ENCODE data around the gene DTX3. TPM values are rescaled to one million over a fixed set of nuclear protein-coding genes. Genes with fewer than 3 reads are reported as not detected.
"Not testable (repeated sequence)": the region's sequence is repeated elsewhere in the genome, so short reads cannot be mapped to it uniquely, and the experiment has no call there.

DTX3 gene
- total RNA-seq, 1 experiment from 2014 or later = 0.37 TPM

DNA sequence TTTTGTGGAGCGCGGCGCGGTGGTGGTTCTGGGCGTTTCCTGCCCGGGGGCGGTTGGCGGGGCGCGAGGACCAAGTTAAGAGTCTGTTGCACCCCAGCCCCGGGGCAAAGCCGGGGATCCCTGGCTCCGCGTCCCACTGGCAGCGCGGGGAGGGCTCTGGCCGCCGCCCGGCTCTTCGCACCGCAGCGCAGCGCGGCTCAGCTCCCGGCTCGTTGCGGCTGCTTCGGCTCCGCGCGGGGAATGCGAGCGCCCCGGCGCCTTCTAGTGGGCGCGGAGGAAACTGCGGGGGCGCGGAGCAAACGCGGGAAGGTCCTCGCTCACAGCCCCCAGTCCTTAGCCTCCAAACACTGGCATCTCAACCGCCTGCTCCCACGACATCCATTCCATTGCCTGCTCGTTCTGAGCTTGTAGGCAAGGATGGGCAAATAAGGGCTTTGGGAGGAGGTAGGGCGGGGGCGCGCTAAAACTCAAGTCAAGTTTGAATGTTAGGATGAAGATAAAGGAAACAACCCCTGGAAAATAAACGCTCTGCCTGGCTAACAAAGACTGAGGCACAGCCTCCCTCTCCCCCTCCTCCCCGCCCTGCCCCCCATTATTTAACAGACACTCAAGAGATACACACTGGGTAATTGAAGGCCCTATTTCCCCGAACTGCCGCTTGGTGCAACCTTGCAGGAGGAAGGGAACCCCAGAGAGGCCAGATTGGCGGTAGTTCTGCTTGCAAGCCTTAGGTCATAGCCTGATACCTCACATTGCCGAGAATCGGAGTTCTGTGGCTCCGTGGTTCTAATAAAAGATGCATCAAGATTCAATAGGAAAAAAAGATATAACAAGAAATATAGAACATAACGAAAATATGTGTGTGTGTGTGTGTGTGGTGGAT, 28.6 kb downstream of the DTX3 start, which contains the start of gene B4GALNT1:
TSS of gene B4GALNT1 (minus strand) at position 244 of the 883 bp plus-strand sequence. CDS start 1,069 bp downstream, outside the sequence.
- CTCF ChIA-PET = interaction anchor here (1.0 to 2.0 kb wide), 4 partner anchors 11 to 50 kb away, joined by 4 to 8 read pairs (median 6); no protein-coding TSS in a partner anchor
- TF ChIP-seq ZNF274 (IDR thresholded peaks at IDR 0.05; ENCODE audit: low read depth, low read length) (no peak), POLR2AphosphoS5 (IDR thresholded peaks at IDR 0.05; ENCODE audit: low read depth, low read length) (peak; percentile 70), CBX3 (IDR thresholded peaks at IDR 0.05; ENCODE audit: low read depth) (peak; percentile 70; the same call in 1 of the 2 replicates), SIN3A (IDR thresholded peaks at IDR 0.05; ENCODE audit: low read depth) (peak; percentile 55; the same call in 1 of the 2 replicates), CTCF (IDR thresholded peaks at IDR 0.05 in 2 of 3, conservative IDR thresholded peaks at IDR 0.05 in 1 of 3; ENCODE audit: borderline replicate concordance in 1 of 3, insufficient read depth in 1 of 3, low read depth in 2 of 3, low read length in 2 of 3) (peak; percentile 74 to 84 (median 77); a peak in 5 of 6 replicates), MAX (IDR thresholded peaks at IDR 0.05) (peak; percentile 85), RAD21 (IDR thresholded peaks at IDR 0.05; ENCODE audit: low read depth) (peak; percentile 49), EGR1 (IDR thresholded peaks at IDR 0.05; ENCODE audit: low read depth) (peak; percentile 86), EZH2 (IDR thresholded peaks at IDR 0.05) (no peak), YY1 (IDR thresholded peaks at IDR 0.05; ENCODE audit: extremely low read depth, insufficient replicate concordance, low read depth, low read length) (peak; percentile 5), CEBPB (IDR thresholded peaks at IDR 0.05; ENCODE audit: low read depth) (no peak)
- ATAC-seq (peak; percentile 87), DNase-seq (ENCODE audit: low read depth, low spot score) (peak; percentile 46)
- no TSS peak for BruUV-seq (replicated peaks)
- Histone ChIP-seq H3K4me3 (replicated peaks in 1 of 2; ENCODE audit: low read depth in 1 of 2, low read length in 2 of 2) (peak within 1 kb of the TSS; percentile 71 to 92), H3K4me2 (ENCODE audit: low read length) (peak within 1 kb of the TSS; percentile 92), H3K27ac (ENCODE audit: low read depth, low read length) (peak within 1 kb of the TSS; percentile 77), H4K20me1 (ENCODE audit: insufficient read depth) (no peaks in the 10 kb centered on the region), H3K4me1 (ENCODE audit: control insufficient read depth in 1 of 2, insufficient read depth in 2 of 2, low read length in 2 of 2) (peaks cover 12 to 21% of the 10 kb centered on the region in 2 experiments), H3K9me3 (ENCODE audit: control insufficient read depth in 1 of 2, insufficient read depth in 1 of 2, low read depth in 1 of 2, low read length in 2 of 2) (no peaks in the 10 kb centered on the region), H3K27me3 (ENCODE audit: insufficient read depth, low read length) (no peaks in the 10 kb centered on the region), H3K36me3 (ENCODE audit: control insufficient read depth in 1 of 2, insufficient read depth in 2 of 2, low read length in 2 of 2) (peaks cover 0 to 6% of the 10 kb centered on the region in 2 experiments; a peak in 1 of 4 replicates), H3K9ac (ENCODE audit: low read length) (peak within 1 kb of the TSS; percentile 86), H2AFZ (ENCODE audit: low read depth, low read length, poor library complexity, severe bottlenecking) (peak within 1 kb of the TSS; percentile 96), H3K79me2 (ENCODE audit: insufficient read depth, low read length) (peaks cover 13% of the 10 kb centered on the region), H3K9me2 (ENCODE audit: insufficient read depth) (no peaks in the 10 kb centered on the region)
- intact Hi-C loops (cut with micrococcal nuclease) = loop anchor here (1.0 to 2.0 kb wide), 3 partner anchors 42 to 60 kb away; partner anchors contain the start of gene PIP4K2C
- RAD21 ChIA-PET (ENCODE audit: low non-redundant PET in 1 of 2, low total read pairs in 2 of 2, uncharacterized antibody in 2 of 2, unreplicated experiment in 2 of 2) = interaction anchor here in 1 of 2 experiments (1.7 kb wide), 1 partner anchor 50 kb away, joined by 5 read pairs; no protein-coding TSS in a partner anchor
- POLR2A ChIA-PET = interaction anchor here (0.6 kb wide), 1 partner anchor 81 kb away, joined by 3 read pairs; no protein-coding TSS in a partner anchor

GRCh38 chr12:57636731-57637130, 32.1 kb downstream of the DTX3 start:
- H3K27me3 ChIP-seq (ENCODE audit: insufficient read depth, low read length); H3K4me3 ChIP-seq (replicated peaks in 1 of 2; ENCODE audit: low read depth in 1 of 2, low read length in 2 of 2); H2AFZ ChIP-seq (ENCODE audit: low read depth, low read length, poor library complexity, severe bottlenecking); DNase-seq (ENCODE audit: low read depth, low spot score); H4K20me1 ChIP-seq (ENCODE audit: insufficient read depth); H3K4me2 ChIP-seq (ENCODE audit: low read length); H3K9ac ChIP-seq (ENCODE audit: low read length); H3K27ac ChIP-seq (ENCODE audit: low read depth, low read length); H3K36me3 ChIP-seq (ENCODE audit: control insufficient read depth in 1 of 2, insufficient read depth in 2 of 2, low read length in 2 of 2); H3K9me3 ChIP-seq (ENCODE audit: control insufficient read depth in 1 of 2, insufficient read depth in 1 of 2, low read depth in 1 of 2, low read length in 2 of 2); BruUV-seq (replicated peaks); intact Hi-C loops (cut with micrococcal nuclease); H3K79me2 ChIP-seq (ENCODE audit: insufficient read depth, low read length); ATAC-seq; RAD21 ChIA-PET (ENCODE audit: low non-redundant PET in 1 of 2, low total read pairs in 2 of 2, uncharacterized antibody in 2 of 2, unreplicated experiment in 2 of 2); H3K9me2 ChIP-seq (ENCODE audit: insufficient read depth): not testable (repeated sequence)
- peaks cover 8 to 17% of the 10 kb centered on the region in 2 experiments for H3K4me1 ChIP-seq (ENCODE audit: control insufficient read depth in 1 of 2, insufficient read depth in 2 of 2, low read length in 2 of 2)
- CTCF ChIA-PET = interaction anchor here (1.2 kb wide), 1 partner anchor 53 kb away, joined by 4 read pairs; no protein-coding TSS in a partner anchor
- POLR2A ChIA-PET = interaction anchor here (1.6 kb wide), 1 partner anchor 108 kb away, joined by 4 read pairs; the partner anchor contains the start of gene TSPAN31

All from HCT116 (cell line).